Mammary epithelial cell (primary cell): ENCODE measurements around the gene NOTCH4.

Source experiments
- EZH2 ChIP-seq: IDR thresholded peaks from 2 replicates; pipeline ENCODE4 v1.6.1; 2012; ENCODE audit warnings: low read length, inconsistent platforms, borderline replicate concordance
- TF ChIP-seq, protein P1 (sequence below), 2 donors: IDR thresholded peaks in 1 of 2; conservative IDR thresholded peaks in 1 of 2; 2 replicates each; pipeline ENCODE4 v1.5.1; 2011 to 2012; ENCODE audit warnings: inconsistent platforms in 2 of 2, low read length in 2 of 2, mild to moderate bottlenecking in 2 of 2, control low read depth in 1 of 2, low read depth in 1 of 2; ENCODE audit not compliant: insufficient read depth in 1 of 2; ENCODE audit errors: extremely low read depth in 1 of 2

DNA sequence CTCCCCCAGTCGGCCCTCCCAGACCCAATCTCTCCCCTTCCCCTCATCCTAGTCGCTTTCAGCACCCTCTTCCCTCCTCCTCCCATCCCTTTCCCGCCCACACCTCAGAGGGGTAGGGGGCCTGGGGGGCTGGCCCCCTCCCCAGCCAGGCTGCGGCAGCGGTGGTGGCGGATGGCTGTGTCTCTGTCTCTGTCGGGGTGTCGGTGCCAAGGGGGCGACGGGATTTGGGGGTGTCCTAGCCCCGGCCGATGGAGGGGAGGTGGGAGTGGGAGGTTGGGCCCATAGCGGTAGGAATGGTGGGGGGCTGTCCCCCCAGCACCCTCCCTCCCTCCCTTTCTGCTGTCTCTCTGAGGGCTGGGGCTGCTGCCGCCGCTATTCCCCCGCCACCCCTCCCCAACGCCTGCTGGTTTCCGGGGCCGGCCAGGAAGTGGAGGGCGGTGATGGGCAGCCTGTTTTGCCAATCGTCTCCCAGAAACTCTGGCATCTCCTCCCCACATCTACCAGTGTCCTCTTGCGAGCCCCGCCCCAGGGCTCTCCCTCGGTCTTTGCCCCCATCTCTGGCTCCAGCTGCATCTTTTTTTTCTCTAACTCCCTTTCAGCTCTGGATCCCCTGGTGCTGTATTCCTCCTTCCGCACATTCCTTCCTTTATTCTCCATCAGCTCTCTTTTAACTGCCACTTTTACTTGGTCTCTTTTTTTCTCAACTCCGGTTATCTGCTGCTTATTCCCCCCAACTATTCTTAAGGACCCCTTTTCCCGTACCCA lies 48.0 kb downstream of the NOTCH4 start, which contains the start of gene AGPAT1:
- TF ChIP-seq, protein P1, sequence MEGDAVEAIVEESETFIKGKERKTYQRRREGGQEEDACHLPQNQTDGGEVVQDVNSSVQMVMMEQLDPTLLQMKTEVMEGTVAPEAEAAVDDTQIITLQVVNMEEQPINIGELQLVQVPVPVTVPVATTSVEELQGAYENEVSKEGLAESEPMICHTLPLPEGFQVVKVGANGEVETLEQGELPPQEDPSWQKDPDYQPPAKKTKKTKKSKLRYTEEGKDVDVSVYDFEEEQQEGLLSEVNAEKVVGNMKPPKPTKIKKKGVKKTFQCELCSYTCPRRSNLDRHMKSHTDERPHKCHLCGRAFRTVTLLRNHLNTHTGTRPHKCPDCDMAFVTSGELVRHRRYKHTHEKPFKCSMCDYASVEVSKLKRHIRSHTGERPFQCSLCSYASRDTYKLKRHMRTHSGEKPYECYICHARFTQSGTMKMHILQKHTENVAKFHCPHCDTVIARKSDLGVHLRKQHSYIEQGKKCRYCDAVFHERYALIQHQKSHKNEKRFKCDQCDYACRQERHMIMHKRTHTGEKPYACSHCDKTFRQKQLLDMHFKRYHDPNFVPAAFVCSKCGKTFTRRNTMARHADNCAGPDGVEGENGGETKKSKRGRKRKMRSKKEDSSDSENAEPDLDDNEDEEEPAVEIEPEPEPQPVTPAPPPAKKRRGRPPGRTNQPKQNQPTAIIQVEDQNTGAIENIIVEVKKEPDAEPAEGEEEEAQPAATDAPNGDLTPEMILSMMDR (conservative IDR thresholded peaks at IDR 0.05 in 1 of 2, IDR thresholded peaks at IDR 0.05 in 1 of 2; ENCODE audit: extremely low read depth in 1 of 2, insufficient read depth in 1 of 2, low read depth in 1 of 2, low read length in 2 of 2): no peak
- TF ChIP-seq EZH2: no peak
